Transverse colon (tissue), 4 donors: ENCODE measurements around the gene SLC35F4. TPM values are rescaled to one million over a fixed set of nuclear protein-coding genes. Genes with fewer than 3 reads are reported as not detected.

Experiments used
- DNase-seq: peaks from one replicate; pipeline ENCODE4 v3.0.0-alpha.2; 2019
- H3K27ac ChIP-seq, 4 donors: fragments of 200-600 bp; sonication (generic); 2 replicates each; pipeline ENCODE4 v1.5.1; 2016 to 2018; ENCODE audit warnings: inconsistent platforms in 4 of 4
- H3K27me3 ChIP-seq: fragments of 200-600 bp; sonication (generic); 2 replicates; pipeline ENCODE4 v1.5.1; 2017; ENCODE audit warnings: inconsistent platforms
- H3K36me3 ChIP-seq, 4 donors: fragments of 200-600 bp; sonication (generic); 2 replicates each; pipeline ENCODE4 v1.5.1; 2017 to 2019; ENCODE audit warnings: inconsistent platforms in 4 of 4
- H3K4me1 ChIP-seq, 4 donors: fragments of 200-600 bp; sonication (generic); 2 replicates each; pipeline ENCODE4 v1.5.1; 2017 to 2020; ENCODE audit warnings: inconsistent platforms in 4 of 4
- H3K4me3 ChIP-seq, 4 donors: fragments of 200-600 bp; sonication (generic); 1 replicate in 1 of 4; 2 replicates in 3 of 4; pipeline versions ENCODE4 v1.5.1 to v1.6.1; 2017 to 2019; ENCODE audit warnings: inconsistent platforms in 4 of 4
- H3K9me3 ChIP-seq, 2 donors: fragments of 200-600 bp; sonication (generic); 2 replicates each; pipeline ENCODE4 v1.5.1; 2017 to 2019; ENCODE audit warnings: inconsistent platforms in 2 of 2
- EP300 ChIP-seq: sonication (generic); formaldehyde crosslinking; IDR thresholded peaks from one replicate; pipeline ENCODE4 v1.6.1; 2017; ENCODE audit warnings: antibody characterized with exemption, low read depth
- POLR2A ChIP-seq: fragments of 450-650 bp; IDR thresholded peaks from one replicate; pipeline ENCODE4 v1.6.1; 2016; ENCODE audit warnings: antibody characterized with exemption, mild to moderate bottlenecking, moderate library complexity
- POLR2AphosphoS5 ChIP-seq, 3 donors: sonication (generic); formaldehyde crosslinking; IDR thresholded peaks; one replicate each; pipeline ENCODE4 v1.6.1; 2016; ENCODE audit warnings: antibody characterized with exemption in 3 of 3
- WGBS, 2 donors: methylation state at CpG; one replicate each; pipeline ENCODE4 v1.1.5; 2018; ENCODE audit warnings: low coverage in 1 of 2; 5-methylcytosine and 5-hydroxymethylcytosine counted together
- in situ Hi-C, 4 donors: fragments of 200-750 bp; cut with MboI; loops; one replicate each; pipeline versions ENCODE4 v1.15.0 to v1.15.1; 2017; ENCODE audit warnings: low sequenced_read_pairs in 3 of 4, low pct_ligation_motif_present in 1 of 4, low pct_unique_long_range_greater_than_20kb in 1 of 4
- intact Hi-C: fragments of 100-400 bp; cut with DNase I; formaldehyde crosslinking; loops from one replicate; pipeline ENCODE4 v1.15.1; 2023; ENCODE audit warnings: low total_unique reads
- total RNA-seq, 4 donors: library from RNA; depleted of rRNA; stranded (reverse); fragments of >200 nt; gene quantifications; one replicate each; pipeline ENCODE4 v1.1.0, GENCODE V29; 2016
- TF ChIP-seq, protein P1 (sequence below), 5 experiments: fragments of 200-600 bp in 3 of 5; fragments of 450-650 bp in 2 of 5; sonication (generic) in 3 of 5; IDR thresholded peaks; 1 replicate in 2 of 5; 2 replicates in 3 of 5; pipeline ENCODE4 v1.5.1; 2016 to 2017; ENCODE audit warnings: antibody characterized with exemption in 5 of 5, inconsistent platforms in 3 of 5, mild to moderate bottlenecking in 2 of 5, moderate library complexity in 1 of 5

The SLC35F4 gene
- total RNA-seq, 4 donors from 2014 or later = not detected

DNA sequence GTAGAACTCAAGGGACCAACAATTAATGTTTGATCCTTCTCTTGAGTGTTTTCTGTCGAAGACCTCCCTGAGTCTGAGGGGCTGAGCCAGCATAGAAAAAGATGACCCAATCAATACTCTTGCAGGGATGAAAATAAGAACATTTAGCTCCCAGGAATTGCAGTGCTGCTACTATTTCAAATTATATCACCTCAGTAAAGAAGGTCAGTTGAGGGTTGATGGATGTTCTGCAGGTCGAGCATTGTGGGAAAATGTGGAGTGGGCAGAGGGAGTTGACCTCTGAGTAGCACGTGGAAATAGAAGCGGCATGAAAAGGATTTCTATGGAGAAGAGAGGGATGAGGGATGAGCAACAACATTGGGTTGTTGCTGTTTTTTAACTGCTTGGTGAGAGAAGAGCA lies 297.3 kb downstream of the SLC35F4 start:
- TF ChIP-seq, protein P1, sequence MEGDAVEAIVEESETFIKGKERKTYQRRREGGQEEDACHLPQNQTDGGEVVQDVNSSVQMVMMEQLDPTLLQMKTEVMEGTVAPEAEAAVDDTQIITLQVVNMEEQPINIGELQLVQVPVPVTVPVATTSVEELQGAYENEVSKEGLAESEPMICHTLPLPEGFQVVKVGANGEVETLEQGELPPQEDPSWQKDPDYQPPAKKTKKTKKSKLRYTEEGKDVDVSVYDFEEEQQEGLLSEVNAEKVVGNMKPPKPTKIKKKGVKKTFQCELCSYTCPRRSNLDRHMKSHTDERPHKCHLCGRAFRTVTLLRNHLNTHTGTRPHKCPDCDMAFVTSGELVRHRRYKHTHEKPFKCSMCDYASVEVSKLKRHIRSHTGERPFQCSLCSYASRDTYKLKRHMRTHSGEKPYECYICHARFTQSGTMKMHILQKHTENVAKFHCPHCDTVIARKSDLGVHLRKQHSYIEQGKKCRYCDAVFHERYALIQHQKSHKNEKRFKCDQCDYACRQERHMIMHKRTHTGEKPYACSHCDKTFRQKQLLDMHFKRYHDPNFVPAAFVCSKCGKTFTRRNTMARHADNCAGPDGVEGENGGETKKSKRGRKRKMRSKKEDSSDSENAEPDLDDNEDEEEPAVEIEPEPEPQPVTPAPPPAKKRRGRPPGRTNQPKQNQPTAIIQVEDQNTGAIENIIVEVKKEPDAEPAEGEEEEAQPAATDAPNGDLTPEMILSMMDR (IDR thresholded peaks at IDR 0.05) = no peak
- no peak for TF ChIP-seq POLR2A
- no peak for TF ChIP-seq EP300
- TF ChIP-seq POLR2AphosphoS5 (IDR thresholded peaks at IDR 0.05) = no peak
- no peaks in the 10 kb centered on the region for H3K9me3 ChIP-seq
- intact Hi-C loops (no loop called here), in situ Hi-C loops (no loop called here)
- WGBS, 2 donors = 75 to 92% methylated on average over 4 of the region's 4 CpGs
- no peaks in the 10 kb centered on the region for H3K36me3 ChIP-seq
- H3K27ac ChIP-seq = no peak overlapping the region
- H3K4me3 ChIP-seq = no peak overlapping the region
- H3K4me1 ChIP-seq = no peaks in the 10 kb centered on the region
- DNase-seq = no peak
- no peaks in the 10 kb centered on the region for H3K27me3 ChIP-seq

DNA sequence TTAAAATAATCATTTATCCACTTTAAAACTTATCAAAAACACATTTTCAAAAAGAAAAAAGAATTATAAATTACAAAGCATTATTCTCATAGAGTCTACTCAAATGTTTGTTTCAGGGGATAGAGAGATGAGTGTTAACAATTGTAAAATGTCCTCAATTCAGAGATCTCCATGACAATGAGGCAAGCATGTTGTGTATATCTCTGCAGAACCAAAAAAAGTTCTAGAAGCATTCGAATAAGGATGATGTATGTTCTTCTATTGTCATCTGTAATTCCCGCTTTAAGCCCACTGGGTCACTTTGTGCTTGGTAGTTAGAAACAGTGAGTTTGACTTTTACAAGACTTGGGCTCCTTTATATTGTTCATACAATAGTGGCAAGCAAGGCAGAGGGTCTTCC lies 298.7 kb downstream of the SLC35F4 start:
- Histone ChIP-seq H3K9me3 (no peaks in the 10 kb centered on the region), H3K4me3 (no peak overlapping the region), H3K27me3 (no peaks in the 10 kb centered on the region), H3K4me1 (no peaks in the 10 kb centered on the region), H3K27ac (no peak overlapping the region), H3K36me3 (no peaks in the 10 kb centered on the region)
- TF ChIP-seq, protein P1 (IDR thresholded peaks at IDR 0.05) = no peak
- TF ChIP-seq POLR2A = no peak
- DNase-seq = no peak
- WGBS, 2 donors = 86 to 92% methylated on average over 2 of the region's 2 CpGs
- in situ Hi-C loops (no loop called here), intact Hi-C loops (no loop called here)

DNA sequence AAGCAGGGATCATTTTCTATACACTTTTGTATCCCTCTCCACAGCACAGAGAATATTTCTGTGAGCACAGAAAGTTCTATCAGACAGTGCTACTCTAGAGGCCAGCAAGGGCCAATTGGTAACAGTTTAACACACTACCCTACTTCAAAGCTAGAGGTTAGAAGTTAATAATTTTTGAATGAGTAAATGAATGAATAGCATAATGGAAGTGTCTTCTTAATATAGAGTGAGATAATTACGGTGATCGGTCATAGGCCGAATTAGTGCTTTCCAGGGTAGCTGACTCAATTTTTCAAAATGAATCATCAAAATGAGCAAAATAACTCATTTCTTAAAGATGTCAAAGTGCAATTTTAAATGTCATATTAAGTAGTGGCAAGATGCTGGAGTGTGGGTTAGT lies 305.2 kb downstream of the SLC35F4 start:
- Histone ChIP-seq H3K4me1 (no peaks in the 10 kb centered on the region), H3K27me3 (no peaks in the 10 kb centered on the region), H3K4me3 (no peak overlapping the region), H3K27ac (no peak overlapping the region), H3K36me3 (no peaks in the 10 kb centered on the region), H3K9me3 (no peaks in the 10 kb centered on the region)
- 80 to 94% methylated on average over 3 of the region's 3 CpGs for WGBS, 2 donors
- TF ChIP-seq POLR2A = no peak
- TF ChIP-seq EP300 = no peak
- TF ChIP-seq, protein P1 (IDR thresholded peaks at IDR 0.05) = no peak
- TF ChIP-seq POLR2AphosphoS5 (IDR thresholded peaks at IDR 0.05) = no peak
- in situ Hi-C loops (no loop called here), intact Hi-C loops (no loop called here)
- DNase-seq = no peak

DNA sequence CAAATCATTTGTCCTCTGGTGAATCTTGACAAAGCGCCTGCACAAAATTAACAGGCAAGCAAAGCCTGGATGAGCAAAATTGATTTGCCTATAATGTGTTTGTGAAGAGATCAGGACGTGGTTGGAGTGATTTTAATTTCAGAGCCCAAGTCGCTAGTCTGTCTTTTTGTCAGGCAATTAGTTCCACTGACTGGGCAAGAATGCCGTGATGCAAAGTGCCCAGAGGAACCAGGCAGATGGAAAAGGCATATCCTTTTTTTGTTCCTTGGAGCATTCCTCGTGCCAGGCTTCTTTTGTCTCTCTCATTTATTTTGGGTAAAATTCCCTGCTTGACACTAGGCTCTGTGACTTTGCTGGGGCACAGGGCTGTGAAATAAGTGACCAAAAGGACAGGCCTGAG lies 306.3 kb downstream of the SLC35F4 start:
- Histone ChIP-seq H3K27ac (no peak overlapping the region), H3K9me3 (no peaks in the 10 kb centered on the region), H3K4me1 (no peaks in the 10 kb centered on the region), H3K27me3 (no peaks in the 10 kb centered on the region), H3K4me3 (no peak overlapping the region), H3K36me3 (no peaks in the 10 kb centered on the region)
- in situ Hi-C loops = no loop called here
- intact Hi-C loops = no loop called here
- 54 to 79% methylated on average over 3 to 5 of the region's 5 CpGs for WGBS, 2 donors
- no peak for TF ChIP-seq POLR2A
- no peak for DNase-seq

DNA sequence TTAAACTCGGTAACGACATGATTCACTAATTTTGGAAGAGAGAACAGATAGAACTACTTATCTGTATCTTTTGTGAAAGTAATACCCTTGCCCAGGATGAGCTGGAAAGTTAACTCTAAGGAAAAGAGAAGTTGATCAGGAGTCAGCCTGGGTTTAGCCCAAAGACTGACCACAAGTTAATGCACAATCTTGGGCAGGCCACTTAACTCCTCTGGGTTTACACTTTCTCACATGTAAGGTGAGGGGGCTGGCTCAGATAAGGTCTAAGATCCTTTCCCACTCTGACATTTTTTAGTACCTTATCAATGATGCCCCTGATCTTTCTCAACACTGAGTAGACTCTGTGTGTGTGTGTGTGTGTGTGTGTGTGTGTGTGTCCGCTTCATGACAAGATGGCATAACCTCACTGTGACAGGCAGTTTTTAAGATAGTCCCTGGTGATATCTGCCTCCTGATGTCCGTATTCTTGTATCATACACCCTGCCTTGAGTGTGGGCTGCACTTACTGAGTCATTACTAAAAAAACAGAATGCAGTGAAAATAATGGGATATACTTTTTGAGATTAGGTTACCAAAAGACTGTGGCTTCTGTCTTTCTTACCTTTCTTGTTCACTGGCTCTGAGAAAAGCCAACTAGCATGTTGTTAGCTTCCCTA lies 316.0 kb downstream of the SLC35F4 start:
- DNase-seq = no peak
- H3K36me3 ChIP-seq = no peaks in the 10 kb centered on the region
- H3K4me1 ChIP-seq = no peaks in the 10 kb centered on the region
- H3K27me3 ChIP-seq = no peaks in the 10 kb centered on the region
- no peak overlapping the region for H3K4me3 ChIP-seq
- H3K27ac ChIP-seq = no peak overlapping the region
- WGBS, 2 donors = 89 to 95% methylated on average over 3 to 4 of the region's 4 CpGs
- TF ChIP-seq POLR2A (no peak), POLR2AphosphoS5 (IDR thresholded peaks at IDR 0.05) (no peak), EP300 (no peak)
- TF ChIP-seq, protein P1 (IDR thresholded peaks at IDR 0.05) = no peak
- intact Hi-C loops = no loop called here
- in situ Hi-C loops = no loop called here
- H3K9me3 ChIP-seq = peaks cover 10 to 12% of the 10 kb centered on the region in 2 donors
